ENCODE measurements around the gene B4GALT3. TPM values are rescaled to one million over a fixed set of nuclear protein-coding genes. Genes with fewer than 3 reads are reported as not detected.
"Not testable (repeated sequence)": the region's sequence is repeated elsewhere in the genome, so short reads cannot be mapped to it uniquely, and the experiment has no call there.

B4GALT3 gene
- 33.4 TPM for polyA plus RNA-seq (2013, experiment 1 of 2; ENCODE audit: insufficient read length)
- polyA plus RNA-seq (2013, experiment 2 of 2; ENCODE audit: insufficient read length), result 35.5 TPM

DNA sequence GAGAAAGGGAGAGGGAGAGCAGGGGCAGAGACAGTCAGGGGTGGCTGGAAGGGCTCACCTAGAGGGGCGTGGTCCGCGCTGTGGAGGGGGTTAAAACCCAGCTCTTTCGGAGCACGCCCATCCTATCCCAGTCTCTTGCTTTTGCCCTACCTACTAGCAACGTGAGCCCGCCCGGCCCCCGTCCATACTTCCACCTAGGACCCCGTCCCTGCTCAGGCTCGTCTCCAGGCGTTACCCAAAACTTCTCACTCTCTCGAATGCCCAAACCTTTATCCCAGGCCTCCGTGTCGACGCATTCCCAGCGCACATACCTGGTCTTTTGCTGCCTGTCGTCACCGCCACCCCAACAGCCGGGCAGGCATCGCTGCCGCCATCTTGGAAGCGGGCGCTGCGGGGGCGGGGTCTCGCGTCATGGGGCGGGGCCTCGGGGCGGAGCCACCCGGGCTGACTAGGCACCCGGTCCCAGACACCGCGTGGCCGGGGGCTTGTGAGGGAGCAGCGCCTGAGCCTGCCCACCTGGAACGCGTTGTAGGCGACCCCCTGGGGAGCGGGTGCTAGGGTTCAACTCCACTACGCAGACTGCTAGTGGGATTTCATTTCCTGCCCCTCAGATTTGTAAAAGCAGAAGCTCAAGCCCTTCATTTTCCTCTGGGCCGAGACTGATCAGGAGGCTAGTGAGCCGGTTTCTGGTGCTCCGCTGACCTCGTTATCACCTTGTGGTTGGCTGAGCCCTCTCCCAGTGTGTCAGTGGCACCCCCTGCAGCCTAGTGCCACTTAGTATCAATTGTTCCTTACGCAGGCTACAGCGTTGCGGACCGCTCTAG lies at the start of gene B4GALT3:
B4GALT3 (minus strand) TSS at position 396 of the 824 bp plus-strand sequence. CDS start 1,447 bp downstream, outside the sequence.
- peak; percentile 77 for DNase-seq

DNA sequence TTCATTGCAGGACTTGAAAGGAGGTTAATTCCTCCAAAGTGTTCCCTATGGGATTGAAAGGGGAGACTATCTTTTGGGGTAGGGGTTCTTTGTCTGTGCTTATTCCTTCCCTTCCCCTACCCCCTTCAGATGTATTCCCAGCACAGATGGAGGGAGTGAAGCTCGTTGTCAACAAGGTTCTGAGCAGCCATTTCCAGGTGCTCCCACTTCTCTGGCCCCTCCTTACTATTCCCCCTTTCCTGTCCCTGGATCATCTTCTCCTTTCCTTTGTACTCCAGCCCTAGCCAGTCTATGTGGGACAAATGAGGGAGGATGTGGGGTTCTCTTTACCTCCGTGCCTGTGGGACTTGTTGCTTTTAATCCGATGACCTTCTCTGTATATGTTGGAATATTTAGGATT lies 49.5 kb upstream of the B4GALT3 start:
- DNase-seq, result no peak

DNA sequence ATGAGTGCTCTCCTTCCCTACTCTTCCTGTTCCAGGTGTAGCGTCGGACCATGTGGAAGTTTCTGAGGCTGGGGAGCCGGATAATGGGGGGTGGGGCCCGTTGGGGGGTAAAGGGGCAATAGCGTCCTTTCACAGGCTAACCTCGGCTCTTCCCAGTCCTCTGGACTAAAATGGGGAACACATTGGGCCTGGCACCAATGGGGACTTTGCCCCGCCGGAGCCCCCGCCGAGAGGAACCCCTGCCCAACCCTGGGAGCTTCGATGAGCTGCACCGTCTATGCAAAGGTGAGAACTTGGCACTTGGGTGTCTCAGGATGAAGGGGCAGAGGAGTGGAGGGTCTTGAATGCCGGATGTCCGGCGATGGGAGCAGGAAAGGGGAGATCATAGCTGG lies 49.0 kb upstream of the B4GALT3 start:
- no peak for DNase-seq

DNA sequence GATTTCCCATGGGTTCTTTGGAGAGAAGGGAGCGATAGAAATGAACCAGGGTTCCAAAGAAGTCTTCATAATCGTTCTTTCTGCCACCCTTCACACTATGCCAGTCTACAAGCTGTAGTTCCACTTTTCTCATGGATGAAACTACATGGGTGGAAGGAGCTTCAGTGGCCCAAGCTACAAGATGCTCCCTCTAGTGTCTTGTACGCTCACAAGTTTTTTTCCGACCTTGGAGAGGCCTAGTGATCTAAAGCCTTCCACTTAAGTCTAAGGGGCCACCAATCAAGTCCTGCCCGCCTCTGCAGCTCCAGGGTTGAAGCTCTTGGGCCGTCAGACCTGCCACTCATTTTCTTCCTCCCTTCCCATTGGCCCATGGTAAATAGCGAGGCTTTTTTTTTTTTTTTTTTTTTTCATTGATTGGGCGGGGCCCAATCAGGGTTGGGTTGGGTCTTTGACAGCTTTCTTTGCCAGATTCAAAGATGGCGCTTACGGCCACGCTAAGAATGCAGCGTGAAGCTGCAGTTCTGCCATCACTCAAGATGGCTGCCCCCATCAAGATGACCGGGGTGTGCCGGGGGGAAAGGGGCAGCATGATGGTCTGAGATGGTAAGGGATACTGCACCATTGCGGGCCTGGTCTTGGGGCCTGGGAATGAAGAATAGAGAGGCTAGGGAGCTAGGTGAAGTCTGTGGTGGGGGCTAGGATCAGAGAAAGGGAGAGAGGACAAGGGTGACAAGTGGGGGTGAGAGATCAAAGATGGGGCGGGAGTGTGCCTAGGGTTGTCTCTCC lies 48.4 kb upstream of the B4GALT3 start, which contains the start of gene TOMM40L:
TOMM40L (plus strand) TSS at position 527 of the 786 bp plus-strand sequence. CDS start 430 bp downstream, outside the sequence.
- DNase-seq, result peak; percentile 100

DNA sequence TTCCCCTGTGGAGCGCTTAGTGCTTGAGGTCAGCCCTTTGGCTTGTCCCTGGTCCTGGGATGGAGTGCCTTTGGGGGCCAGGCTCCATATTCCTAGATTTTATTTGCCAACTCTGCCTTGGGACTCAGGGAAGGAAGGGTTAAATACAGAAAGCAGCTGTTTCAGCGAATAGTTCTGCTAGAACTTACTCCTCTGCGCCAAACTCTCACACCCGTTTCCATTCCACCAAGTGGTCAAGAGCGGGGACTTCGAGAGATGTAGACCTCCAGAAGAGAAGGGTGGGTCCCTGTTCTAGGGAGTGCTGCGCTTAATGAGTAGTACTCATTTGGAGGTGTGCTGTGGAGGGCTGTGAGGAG lies 47.8 kb upstream of the B4GALT3 start:
- no peak for DNase-seq

DNA sequence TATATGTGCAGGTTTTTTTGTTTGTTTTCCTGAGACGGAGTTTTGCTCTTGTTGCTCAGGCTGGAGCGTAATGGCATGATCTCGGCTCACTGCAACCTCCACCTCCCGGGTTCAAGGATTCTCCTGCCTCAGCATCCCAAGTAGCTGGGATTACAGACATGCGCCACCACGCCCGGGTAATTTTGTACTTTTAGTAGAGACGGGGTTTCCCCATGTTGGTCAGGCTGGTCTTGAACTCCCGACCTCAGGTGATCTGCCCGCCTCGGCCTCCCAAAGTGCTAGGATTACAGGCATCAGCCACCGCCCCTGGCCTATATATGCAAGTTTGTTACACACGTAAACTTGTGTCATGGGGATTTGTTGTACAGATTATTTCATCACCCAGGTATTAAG lies 47.4 kb upstream of the B4GALT3 start:
- DNase-seq, result not testable (repeated sequence)

DNA sequence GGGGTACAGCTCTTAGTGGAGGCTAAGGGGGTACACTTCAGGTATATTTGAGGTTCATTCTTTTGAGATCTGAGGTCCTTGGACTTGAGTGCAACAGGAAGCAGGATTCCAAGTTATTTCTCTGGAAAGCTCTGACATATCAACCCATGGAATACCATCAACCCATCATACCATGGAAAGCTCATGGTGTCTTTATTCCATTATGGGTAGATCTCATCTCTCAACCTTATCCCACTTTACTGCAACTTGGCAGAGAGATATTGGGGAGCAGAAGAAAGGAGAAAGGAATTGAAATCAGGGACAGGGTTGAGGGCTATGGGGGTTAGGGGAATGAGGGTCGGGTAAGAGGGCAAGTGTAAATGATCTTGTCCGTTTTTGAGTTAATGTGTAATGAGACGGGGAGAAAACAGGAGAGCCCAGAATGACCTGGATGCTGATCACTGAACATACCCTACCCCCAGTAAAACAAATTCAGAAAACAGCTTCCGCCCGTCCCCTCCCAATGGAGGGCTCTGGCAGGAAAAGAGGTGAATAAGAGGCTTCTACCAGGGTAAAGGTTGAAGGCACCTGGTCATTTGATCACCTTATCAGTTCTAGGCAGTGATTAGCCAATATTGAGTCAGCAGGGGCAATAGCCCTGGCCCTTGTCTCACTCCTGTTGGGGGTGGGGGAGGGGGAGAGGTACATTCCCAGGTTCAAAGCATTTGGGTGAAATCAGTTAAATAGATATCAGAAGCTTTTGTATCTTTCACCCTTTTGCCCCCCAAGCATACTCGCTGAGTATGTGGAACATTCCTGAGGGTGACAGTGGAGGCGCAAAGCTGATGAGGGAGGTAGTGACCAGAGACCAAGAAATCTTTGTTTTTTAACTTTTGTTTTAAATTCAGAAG lies 46.7 kb upstream of the B4GALT3 start:
- DNase-seq, result no peak

DNA sequence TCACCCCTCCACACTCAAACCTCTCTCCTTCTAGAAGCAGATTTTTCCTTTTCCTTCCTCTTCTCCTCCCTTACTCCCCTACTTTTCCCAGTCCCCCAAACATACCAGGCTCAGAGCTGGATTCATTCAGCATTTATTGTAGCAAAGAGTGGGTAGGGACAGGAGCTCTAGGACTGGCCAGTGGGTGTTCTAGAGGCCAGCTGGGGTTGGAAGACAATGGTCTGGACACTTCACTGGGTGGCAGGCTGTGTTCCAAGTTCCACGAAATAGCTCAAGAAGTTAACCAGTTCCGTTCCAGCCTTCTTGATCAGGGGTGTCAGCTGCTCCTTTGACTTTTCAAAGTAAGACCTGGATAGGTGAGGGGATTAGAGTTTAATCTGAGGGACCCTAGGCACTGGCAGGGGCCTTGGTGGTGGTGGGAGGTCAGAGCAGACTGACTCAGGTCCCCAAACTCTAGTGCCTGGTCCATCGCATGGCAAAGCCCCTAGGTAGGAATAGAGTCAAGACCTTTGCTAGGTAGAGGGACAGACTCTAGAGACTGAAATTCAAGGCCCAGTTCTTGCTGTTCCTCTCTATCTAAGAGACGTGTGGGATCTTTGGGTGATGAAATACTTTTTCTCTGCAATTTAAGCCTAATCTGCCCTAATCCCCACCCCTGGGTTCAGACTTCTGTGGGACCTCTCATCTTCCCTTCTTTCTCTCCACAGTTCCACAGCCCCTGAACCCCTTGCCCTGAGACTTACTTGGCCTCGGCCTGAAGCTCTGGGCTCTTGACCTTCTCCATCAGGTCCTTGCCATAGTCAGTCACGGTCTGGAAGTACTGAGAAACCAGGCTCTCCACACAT lies 45.1 kb upstream of the B4GALT3 start:
- DNase-seq, result no peak

DNA sequence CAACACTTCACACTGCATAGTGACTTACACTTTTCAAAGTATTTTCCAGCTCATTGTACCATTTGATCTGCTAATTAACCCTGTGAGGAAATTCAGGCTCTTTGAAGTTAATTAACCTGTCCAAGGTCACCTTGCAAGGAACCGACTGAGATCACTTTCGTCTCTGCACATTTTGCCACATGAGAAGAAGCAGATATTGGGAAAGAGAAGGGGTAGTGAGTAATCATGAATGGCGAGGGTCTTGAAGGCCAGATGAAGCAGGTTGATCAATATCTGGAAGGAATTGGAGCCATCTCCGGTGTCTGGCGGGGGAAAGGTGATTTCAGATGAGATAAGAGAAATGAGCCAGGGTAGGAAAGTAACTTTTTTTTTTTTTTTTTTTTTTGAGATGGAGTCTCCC lies 42.7 kb upstream of the B4GALT3 start:
- no peak for DNase-seq

DNA sequence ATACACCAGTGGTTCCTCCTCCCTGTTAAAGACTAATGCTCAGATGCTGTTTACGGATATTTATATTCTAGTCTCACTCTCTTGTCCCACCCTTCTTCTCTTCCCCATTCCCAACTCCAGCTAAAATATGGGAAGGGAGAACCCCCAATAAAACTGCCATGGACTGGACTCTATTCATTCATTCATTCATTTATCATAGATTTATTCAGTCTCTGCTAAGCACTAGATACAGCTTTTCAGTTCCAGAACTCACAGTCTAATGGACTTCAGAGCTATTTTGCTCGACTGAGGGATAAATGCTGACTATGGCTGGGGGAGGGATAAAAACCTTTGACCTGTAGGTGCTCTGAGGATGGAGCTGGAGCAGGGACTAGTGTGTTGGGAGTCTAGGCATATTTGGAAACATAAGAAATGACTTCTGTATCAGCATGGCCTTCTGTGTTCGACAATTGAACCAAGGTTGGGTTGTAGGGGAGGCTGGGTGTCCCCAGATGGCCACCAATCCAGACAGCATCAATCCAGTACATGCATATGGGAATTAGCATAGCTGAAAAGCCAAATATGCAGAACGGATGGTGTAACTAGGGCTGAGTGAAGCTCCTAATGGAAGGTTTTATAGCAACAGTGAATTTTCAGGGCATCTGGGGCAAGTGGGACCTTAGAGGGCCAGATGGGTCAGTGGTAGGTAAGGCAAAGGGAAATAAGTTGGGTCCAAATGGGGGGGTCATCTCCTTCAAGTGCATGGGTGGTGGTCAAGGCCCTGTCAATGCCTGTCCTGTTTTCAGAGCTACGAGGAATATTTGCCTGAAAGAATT lies 42.0 kb upstream of the B4GALT3 start:
- no peak for DNase-seq

DNA sequence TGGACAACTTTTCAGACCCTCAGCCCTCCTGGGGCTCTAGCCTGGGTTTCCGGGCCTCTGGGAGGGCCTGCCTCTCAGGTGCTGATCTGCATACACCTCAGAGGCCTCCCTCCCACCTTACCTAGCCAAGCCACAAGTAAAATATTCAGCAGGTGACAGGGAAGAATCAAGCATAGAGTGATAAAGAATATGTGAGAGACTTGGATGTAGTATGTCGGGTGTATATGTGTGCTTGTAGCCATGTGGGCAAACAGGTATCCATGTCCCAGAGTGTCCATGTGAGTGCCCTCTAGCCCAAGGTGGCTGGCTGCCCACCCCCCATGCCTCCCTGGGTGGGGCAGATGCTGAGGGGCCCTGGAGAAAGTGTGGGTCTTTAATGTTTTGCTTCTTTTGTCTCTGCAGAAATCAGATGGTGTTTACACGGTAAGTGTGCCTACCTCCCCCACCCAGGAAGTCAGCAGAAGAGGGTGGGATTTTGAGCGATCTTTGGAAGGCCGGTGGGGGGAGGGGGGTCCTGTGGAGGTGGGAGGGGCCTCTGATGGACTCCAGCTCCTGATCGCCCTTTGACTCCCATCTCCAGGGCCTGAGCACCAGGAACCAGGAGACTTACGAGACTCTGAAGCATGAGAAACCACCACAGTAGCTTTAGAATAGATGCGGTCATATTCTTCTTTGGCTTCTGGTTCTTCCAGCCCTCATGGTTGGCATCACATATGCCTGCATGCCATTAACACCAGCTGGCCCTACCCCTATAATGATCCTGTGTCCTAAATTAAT lies 41.2 kb upstream of the B4GALT3 start:
- DNase-seq, result no peak

DNA sequence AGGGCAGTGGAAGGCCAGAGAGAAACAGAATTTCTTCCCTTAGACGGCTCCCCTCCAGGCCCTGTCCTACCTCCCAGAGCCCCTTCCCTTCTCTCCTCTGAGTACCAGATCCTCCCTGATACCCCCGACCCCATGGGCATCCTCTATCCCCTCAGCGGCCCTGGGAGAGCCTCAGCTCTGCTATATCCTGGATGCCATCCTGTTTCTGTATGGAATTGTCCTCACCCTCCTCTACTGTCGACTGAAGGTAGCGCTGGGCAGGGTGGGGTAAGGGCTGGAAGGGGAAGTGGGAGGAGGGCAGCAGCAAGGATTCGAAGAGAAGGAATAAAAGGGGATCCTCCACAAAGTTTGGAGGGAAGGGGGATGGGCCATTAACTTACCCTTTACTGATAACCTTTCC lies 40.5 kb upstream of the B4GALT3 start:
- no peak for DNase-seq

DNA sequence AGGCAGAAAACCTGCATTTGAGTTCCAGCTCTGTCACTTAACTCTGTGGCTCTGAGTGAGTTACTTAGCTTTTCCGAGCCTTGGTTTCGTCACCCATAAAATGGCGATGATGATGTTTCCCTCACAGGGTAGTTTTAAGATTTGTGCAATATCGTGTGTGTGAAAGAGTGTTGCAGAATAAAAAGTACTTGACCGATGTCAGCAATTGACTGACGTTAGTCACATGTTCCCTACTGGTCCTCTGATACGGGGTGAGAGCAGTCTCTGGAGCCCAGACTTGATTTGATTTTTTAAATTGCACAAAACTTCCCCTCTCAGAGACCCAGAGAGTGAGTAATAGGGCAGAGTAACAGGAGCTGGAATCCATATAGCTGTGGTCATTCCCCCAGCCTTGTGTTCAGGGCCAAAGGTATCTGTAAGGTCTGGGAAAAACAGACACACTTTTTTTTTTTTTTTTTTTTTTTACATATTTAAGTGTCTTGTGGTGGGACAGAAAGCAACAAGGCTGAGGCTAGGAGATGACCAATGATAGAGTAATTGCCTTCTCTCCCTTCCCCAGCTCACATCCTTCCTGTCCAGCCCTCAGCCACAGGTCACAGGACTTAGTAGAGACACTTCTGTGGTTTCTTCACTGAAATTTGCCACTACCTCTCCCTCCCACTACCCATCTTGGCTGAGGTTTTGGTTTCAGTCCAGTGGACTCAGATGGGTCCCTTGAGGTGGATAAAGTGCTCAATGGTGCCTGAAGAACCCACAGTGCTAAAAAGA lies 39.8 kb upstream of the B4GALT3 start:
- DNase-seq, result peak; percentile 47

DNA sequence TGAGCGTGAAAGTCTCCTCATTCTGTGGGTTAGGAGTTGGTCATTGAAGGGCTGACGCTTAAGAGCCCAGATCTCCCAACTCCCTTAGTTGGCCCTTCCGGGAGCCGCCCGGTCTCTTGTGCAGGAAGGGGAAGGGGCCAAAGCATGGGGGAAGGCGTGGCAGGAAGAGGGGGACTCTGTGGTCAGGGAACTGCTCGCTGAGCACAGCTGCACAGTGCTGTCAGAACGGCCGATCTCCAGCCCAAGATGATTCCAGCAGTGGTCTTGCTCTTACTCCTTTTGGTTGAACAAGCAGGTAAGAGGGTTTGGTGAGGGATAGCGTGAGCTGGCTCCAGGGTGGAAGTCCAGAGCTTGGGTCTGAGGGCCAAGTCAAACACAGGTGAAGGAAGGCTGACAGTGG lies 37.8 kb upstream of the B4GALT3 start, which contains the start of gene FCER1G:
FCER1G (plus strand) TSS at position 220 of the 400 bp plus-strand sequence; CDS start at position 247, 27 bp downstream.
- DNase-seq, result no peak

DNA sequence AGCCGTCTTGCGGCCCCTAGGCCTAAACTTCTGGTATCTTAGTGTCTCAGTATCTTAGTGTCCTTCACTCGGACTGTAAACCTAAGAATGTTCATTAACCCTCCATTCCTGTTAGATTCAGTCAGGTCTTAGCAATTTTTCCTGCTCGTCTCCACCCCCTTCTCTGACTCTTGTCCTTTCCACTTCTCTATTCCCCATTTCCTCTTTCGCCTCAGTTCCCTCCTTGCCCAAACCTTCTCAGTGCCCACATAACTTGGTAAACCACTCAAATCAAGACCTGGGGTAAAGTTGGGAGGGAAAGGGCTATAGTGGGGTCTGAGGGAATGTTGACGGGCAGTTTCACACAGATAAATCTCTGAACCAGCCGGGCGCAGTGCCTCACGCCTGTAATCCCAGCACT lies 37.1 kb upstream of the B4GALT3 start:
- DNase-seq, result no peak

DNA sequence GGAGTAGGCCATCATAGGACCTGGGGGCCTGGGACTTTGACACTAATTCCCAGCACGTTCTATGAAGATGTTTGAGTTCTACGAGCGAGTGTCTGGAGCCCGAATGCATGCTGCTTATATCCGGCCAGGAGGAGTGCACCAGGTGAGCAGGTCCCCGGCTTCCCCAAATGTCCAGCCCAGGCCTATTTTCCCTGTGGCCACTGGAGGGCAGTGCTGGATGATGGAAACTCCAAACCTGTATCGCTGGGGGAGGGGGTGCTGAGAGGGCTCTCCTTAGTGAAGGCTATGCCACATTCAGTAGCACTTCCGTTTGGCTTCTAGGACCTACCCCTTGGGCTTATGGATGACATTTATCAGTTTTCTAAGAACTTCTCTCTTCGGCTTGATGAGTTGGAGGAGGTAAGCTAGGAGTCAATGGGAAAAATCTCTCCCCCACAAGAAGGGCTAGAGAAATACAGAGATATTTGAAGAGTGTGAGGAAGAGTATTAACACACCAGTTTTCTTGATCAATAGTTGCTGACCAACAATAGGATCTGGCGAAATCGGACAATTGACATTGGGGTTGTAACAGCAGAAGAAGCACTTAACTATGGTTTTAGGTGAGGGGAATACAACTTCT lies 32.6 kb upstream of the B4GALT3 start:
- DNase-seq, result peak; percentile 73

DNA sequence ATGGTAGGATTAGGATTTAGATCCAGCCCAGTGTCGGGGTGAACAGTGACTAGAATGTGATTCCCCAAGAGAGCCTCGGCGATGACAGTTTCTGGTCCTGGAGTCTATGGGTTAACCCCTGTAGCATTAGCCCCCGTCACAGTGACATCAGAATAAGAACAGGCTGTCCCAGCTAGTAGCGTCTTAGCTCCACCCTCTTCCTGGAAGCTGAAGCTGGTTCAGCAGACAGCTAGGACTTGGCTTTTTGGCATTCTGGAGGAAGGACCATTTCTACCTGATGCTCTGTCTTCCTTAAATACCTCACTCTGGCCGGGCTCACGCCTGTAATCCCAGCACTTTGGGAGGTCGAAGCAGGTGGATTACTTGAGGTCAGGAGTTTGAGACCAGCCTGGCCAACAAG lies 29.9 kb upstream of the B4GALT3 start:
- DNase-seq, result no peak

DNA sequence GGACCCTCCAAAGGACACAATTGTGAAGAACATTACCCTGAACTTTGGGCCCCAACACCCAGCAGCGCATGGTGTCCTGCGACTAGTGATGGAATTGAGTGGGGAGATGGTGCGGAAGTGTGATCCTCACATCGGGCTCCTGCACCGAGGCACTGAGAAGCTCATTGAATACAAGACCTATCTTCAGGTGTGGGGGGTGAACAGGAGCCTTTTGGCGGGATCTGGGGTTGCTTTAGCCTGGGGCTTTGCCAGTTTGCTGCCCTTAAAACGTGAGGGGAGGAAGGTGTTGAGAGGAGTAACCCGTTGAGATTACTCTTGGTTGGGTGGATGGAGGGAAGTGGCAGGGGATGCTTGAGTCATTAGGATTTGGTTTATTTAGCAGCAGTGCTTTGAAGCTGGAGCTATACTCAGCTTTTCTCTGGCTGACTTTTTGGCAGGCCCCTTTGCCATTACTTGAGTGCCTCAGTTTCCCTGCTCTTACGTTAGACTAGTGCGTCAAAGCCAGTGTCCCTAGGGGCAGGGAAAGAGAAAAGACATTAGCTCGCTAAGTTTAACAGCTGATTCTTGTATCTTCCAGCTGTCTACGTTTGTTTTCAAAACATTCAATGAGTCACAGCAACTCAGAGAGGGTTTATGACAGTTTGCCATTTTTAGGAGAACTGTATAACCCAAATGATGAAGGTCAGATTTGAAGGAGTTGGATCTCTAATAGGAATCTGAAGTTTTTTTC lies 29.3 kb upstream of the B4GALT3 start:
- DNase-seq, result no peak

Measured in fibroblast of skin of scalp (primary cell).